B cell (primary cell): Measurements from ENCODE around the gene NTM. TPM values are rescaled to one million over a fixed set of nuclear protein-coding genes. Genes with fewer than 3 reads are reported as not detected.

ENCODE experiments used
- ATAC-seq: fragments of 200-7000 bp; cut with Tn5 transposase; one replicate; pipeline ENCODE4 v1.10.0; 2021; ENCODE audit warnings: low read depth, mild to moderate bottlenecking, moderate number of reproducible peaks, moderate library complexity
- CTCF ChIA-PET: fragments of 350-600 bp; sonication (Branson Sonifier 250); formaldehyde crosslinking; loops from one replicate; lab custom pipeline; 2021; ENCODE audit warnings: antibody characterized with exemption, inconsistent platforms; lab: Charles Lee
- POLR2A ChIA-PET: fragments of 350-600 bp; sonication (Branson Sonifier 250); formaldehyde crosslinking; loops from one replicate; lab custom pipeline; 2021; ENCODE audit warnings: antibody characterized with exemption; lab: Charles Lee
- DNase-seq: peaks from one replicate; pipeline ENCODE4 v3.0.0; 2013
- H2AFZ ChIP-seq: 2 replicates; pipeline ENCODE4 v1.6.1; 2012; ENCODE audit warnings: mild to moderate bottlenecking, low read depth, low read length; ENCODE audit not compliant: insufficient read depth, poor library complexity, severe bottlenecking
- H3K27ac ChIP-seq, 2 donors: 1 replicate in 1 of 2; 2 replicates in 1 of 2; pipeline ENCODE4 v1.5.1; 2012 to 2013; ENCODE audit warnings: low read length in 2 of 2, mild to moderate bottlenecking in 2 of 2, moderate library complexity in 1 of 2
- H3K27me3 ChIP-seq, 4 experiments: fragments of 200-600 bp in 1 of 4; sonication (generic) in 1 of 4; replicated peaks in 1 of 4; 1 replicate in 2 of 4; 2 replicates in 2 of 4; pipeline versions ENCODE4 v1.6.1 to v1.7.0; 2013 to 2016; ENCODE audit warnings: low read length in 3 of 4, mild to moderate bottlenecking in 2 of 4, mixed read lengths in 1 of 4, moderate library complexity in 1 of 4; ENCODE audit not compliant: insufficient read depth in 4 of 4, control insufficient read depth in 3 of 4; ENCODE audit errors: control extremely low read depth in 1 of 4
- H3K36me3 ChIP-seq, 2 experiments: replicated peaks in 1 of 2; 1 replicate in 1 of 2; 2 replicates in 1 of 2; pipeline versions ENCODE4 v1.6.1 to v1.7.1; 2013; ENCODE audit warnings: low read length in 1 of 2; ENCODE audit not compliant: insufficient read depth in 2 of 2, control insufficient read depth in 1 of 2; ENCODE audit errors: control extremely low read depth in 1 of 2, extremely low read depth in 1 of 2
- H3K4me1 ChIP-seq, 2 donors: fragments of 200-600 bp in 1 of 2; sonication (generic) in 1 of 2; 1 replicate in 1 of 2; 2 replicates in 1 of 2; pipeline versions ENCODE4 v1.5.1 to v1.6.1; 2013 to 2017; ENCODE audit warnings: low read length in 2 of 2; ENCODE audit not compliant: control insufficient read depth in 2 of 2, insufficient read depth in 2 of 2
- H3K4me2 ChIP-seq: replicated peaks from 2 replicates; pipeline ENCODE3; 2012; ENCODE audit warnings: mild to moderate bottlenecking, low read depth, low read length; ENCODE audit not compliant: poor library complexity, severe bottlenecking
- H3K4me3 ChIP-seq, 5 experiments: fragments of 200-600 bp in 1 of 5; sonication (generic) in 1 of 5; 1 replicate in 3 of 5; 2 replicates in 2 of 5; pipeline versions ENCODE4 v1.5.1 to v1.7.0; 2011 to 2016; ENCODE audit warnings: low read length in 4 of 5, mild to moderate bottlenecking in 4 of 5, low read depth in 2 of 5, control low read depth in 1 of 5, moderate library complexity in 1 of 5; ENCODE audit not compliant: insufficient read depth in 1 of 5; ENCODE audit errors: control extremely low read depth in 1 of 5, extremely low read depth in 1 of 5
- H3K79me2 ChIP-seq: fragments of 200-600 bp; sonication (generic); one replicate; pipeline ENCODE4 v1.6.0; 2016; ENCODE audit warnings: low read length; ENCODE audit not compliant: control insufficient read depth, insufficient read depth
- H3K9ac ChIP-seq: fragments of 200-600 bp; sonication (generic); 2 replicates; pipeline ENCODE4 v1.6.1; 2017; ENCODE audit warnings: mild to moderate bottlenecking, low read length, moderate library complexity
- H3K9me3 ChIP-seq, 3 donors: one replicate each; pipeline versions ENCODE4 v1.6.1 to v1.7.1; 2013; ENCODE audit warnings: low read length in 2 of 3; ENCODE audit not compliant: control insufficient read depth in 2 of 3, insufficient read depth in 1 of 3; ENCODE audit errors: control extremely low read depth in 1 of 3
- H4K20me1 ChIP-seq: 2 replicates; pipeline ENCODE4 v1.6.0; 2012; ENCODE audit warnings: mild to moderate bottlenecking, low read length; ENCODE audit not compliant: insufficient read depth, control insufficient read depth, poor library complexity, severe bottlenecking
- H3K27ac Mint-ChIP-seq: one replicate; pipeline ENCODE4 v1.8.0; 2021; ENCODE audit warnings: mixed read lengths
- H3K27me3 Mint-ChIP-seq: one replicate; pipeline ENCODE4 v1.8.0; 2021; ENCODE audit warnings: mixed read lengths
- H3K4me1 Mint-ChIP-seq: one replicate; pipeline ENCODE4 v1.8.0; 2021; ENCODE audit warnings: mixed read lengths
- H3K4me3 Mint-ChIP-seq: one replicate; pipeline ENCODE4 v1.8.0; 2021; ENCODE audit warnings: mixed read lengths
- H3K9me3 Mint-ChIP-seq: one replicate; pipeline ENCODE4 v1.8.0; 2022; ENCODE audit warnings: mixed read lengths; ENCODE audit not compliant: insufficient read depth
- EZH2 ChIP-seq: IDR thresholded peaks from 2 replicates; pipeline ENCODE4 v1.6.1; 2012; ENCODE audit warnings: borderline replicate concordance, low read depth, mild to moderate bottlenecking, moderate library complexity, low read length; ENCODE audit not compliant: insufficient read depth, poor library complexity, severe bottlenecking
- WGBS: methylation state at CpG from one replicate; pipeline ENCODE4 v1.1.5; 2013; ENCODE audit warnings: missing lambda C conversion rate; ENCODE audit not compliant: insufficient coverage; 5-methylcytosine and 5-hydroxymethylcytosine counted together
- intact Hi-C: fragments of 100-400 bp; cut with micrococcal nuclease; formaldehyde crosslinking; loops from one replicate; pipeline ENCODE4 v1.10.0; 2022
- polyA plus RNA-seq: library from polyadenylated mRNA; depleted of rRNA; stranded (reverse); fragments of >200 nt; gene quantifications from 2 replicates; pipeline ENCODE4 v1.2.3, GENCODE V29; 2012
- total RNA-seq, 2 donors: library from RNA; stranded (reverse); fragments of 120-200 nt in 1 of 2; gene quantifications; 1 replicate in 1 of 2; 2 replicates in 1 of 2; pipeline versions ENCODE4 v1.2.3 to v1.2.4, GENCODE V29; 2013 to 2022
- TF ChIP-seq, protein P1 (sequence below): fragments of 200-600 bp; IDR thresholded peaks from one replicate; pipeline ENCODE4 v1.8.0; 2022; ENCODE audit warnings: antibody characterized with exemption, mild to moderate bottlenecking

The NTM gene
- total and polyA plus RNA-seq, 2 donors (not counting 1 experiment from before 2014, with no cell fraction given): not detected

DNA sequence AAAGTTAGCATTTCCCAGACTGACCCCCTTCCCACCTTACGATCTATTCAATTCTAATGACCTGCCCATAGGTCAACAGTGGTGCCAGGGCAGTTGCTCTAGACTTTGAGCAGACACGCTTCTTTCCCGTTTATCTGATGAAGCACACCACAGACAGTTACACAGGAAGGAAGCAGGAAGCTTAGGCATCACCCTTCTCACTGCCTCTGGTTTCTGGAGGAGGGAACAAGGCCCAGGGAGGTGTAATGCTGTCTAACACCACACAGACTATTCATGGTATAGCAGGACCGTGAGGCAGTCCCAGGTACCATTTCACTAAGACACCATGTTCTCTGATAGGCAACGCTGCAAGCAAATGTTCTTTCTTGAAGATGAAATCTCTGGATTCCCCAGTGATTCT, 279.4 kb downstream of the NTM start:
- no peak overlapping the region for H3K4me3 Mint-ChIP-seq
- Histone ChIP-seq H3K9me3 (peaks cover 0 to 8% (median 0%) of the 10 kb centered on the region in 3 donors), H3K79me2 (no peaks in the 10 kb centered on the region), H3K4me1 (no peaks in the 10 kb centered on the region), H2AFZ (no peak overlapping the region), H3K27me3 (no peaks in the 10 kb centered on the region), H3K27ac (no peak overlapping the region), H3K4me2 (no peak overlapping the region), H3K36me3 (no peaks in the 10 kb centered on the region), H3K4me3 (no peak overlapping the region), H3K9ac (no peak overlapping the region), H4K20me1 (no peaks in the 10 kb centered on the region)
- 33% methylated on average over 3 of the region's 5 CpGs for WGBS
- POLR2A ChIA-PET: no interaction called here
- peaks cover 4% of the 10 kb centered on the region for H3K27me3 Mint-ChIP-seq
- no peak overlapping the region for H3K27ac Mint-ChIP-seq
- DNase-seq (no peak), ATAC-seq (no peak)
- TF ChIP-seq EZH2: no peak
- TF ChIP-seq, protein P1, sequence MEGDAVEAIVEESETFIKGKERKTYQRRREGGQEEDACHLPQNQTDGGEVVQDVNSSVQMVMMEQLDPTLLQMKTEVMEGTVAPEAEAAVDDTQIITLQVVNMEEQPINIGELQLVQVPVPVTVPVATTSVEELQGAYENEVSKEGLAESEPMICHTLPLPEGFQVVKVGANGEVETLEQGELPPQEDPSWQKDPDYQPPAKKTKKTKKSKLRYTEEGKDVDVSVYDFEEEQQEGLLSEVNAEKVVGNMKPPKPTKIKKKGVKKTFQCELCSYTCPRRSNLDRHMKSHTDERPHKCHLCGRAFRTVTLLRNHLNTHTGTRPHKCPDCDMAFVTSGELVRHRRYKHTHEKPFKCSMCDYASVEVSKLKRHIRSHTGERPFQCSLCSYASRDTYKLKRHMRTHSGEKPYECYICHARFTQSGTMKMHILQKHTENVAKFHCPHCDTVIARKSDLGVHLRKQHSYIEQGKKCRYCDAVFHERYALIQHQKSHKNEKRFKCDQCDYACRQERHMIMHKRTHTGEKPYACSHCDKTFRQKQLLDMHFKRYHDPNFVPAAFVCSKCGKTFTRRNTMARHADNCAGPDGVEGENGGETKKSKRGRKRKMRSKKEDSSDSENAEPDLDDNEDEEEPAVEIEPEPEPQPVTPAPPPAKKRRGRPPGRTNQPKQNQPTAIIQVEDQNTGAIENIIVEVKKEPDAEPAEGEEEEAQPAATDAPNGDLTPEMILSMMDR: no peak
- H3K9me3 Mint-ChIP-seq: no peaks in the 10 kb centered on the region
- intact Hi-C loops: no loop called here
- CTCF ChIA-PET: no interaction called here
- no peaks in the 10 kb centered on the region for H3K4me1 Mint-ChIP-seq

DNA sequence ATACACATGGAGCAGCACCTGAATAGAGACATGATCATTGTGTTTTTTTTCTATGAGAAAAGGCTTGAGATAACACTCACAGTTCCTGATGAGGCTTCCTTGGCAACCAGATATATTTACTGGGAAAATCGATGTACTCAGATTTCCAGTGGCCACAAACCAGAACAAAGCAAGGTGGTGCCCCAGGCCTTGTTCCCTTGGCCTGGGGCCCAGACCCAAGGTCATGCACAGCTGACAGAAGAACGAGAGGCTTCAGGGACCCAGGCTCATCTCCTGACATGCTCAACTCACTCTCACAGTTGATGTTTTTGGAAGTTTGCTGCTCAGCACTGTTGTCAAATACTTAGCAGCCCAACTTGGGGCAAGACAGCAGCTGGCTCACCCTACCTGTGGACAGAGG, 281.8 kb downstream of the NTM start:
- Histone ChIP-seq H3K4me1 (no peaks in the 10 kb centered on the region), H3K4me3 (no peak overlapping the region), H3K27me3 (no peaks in the 10 kb centered on the region), H3K9ac (no peak overlapping the region), H3K9me3 (peaks cover 0 to 13% (median 0%) of the 10 kb centered on the region in 3 donors), H4K20me1 (no peaks in the 10 kb centered on the region), H3K79me2 (no peaks in the 10 kb centered on the region), H3K27ac (no peak overlapping the region), H3K4me2 (no peak overlapping the region), H3K36me3 (no peaks in the 10 kb centered on the region), H2AFZ (no peak overlapping the region)
- ChIA-PET POLR2A (no interaction called here), CTCF (interaction anchor here (1.1 kb wide), 1 partner anchor 26 kb away, joined by 3 read pairs; no protein-coding TSS in a partner anchor)
- Mint-ChIP-seq H3K4me3 (no peak overlapping the region), H3K27ac (no peak overlapping the region), H3K4me1 (no peaks in the 10 kb centered on the region), H3K9me3 (no peaks in the 10 kb centered on the region), H3K27me3 (peaks cover 8% of the 10 kb centered on the region)
- WGBS: 47% methylated on average over 1 of the region's 2 CpGs
- intact Hi-C loops: no loop called here
- no peak for ATAC-seq
- DNase-seq: no peak
- TF ChIP-seq, protein P1: no peak
- TF ChIP-seq EZH2: no peak
